ENCODE data around the gene IL26.
A peak's percentile ranks its signal among the peaks of the same experiment; 100 is the strongest.

The IL26 gene

DNA sequence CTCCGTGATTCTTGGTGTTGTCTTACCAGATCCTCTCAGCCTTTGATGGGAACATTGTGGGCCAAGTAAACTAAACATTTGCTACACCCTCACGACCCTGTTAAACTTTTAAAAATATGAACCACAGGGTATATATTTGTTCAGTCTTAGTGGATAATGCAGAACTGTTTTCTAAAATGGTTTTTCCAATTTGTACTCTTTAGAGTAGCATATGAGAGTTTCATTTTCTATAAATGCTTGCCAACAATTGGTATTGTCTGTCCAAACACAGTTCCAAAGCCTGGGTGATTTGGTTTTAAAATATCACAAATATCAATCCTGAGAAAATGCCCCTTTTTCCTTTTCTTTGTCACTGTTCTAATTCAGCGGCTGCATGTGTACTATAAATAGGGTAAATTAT, 34.5 kb upstream of the IL26 start:
- in situ Hi-C loops (cut with HindIII; ENCODE audit: low pct_ligation_motif_present, low sequenced_read_pairs) = no loop called here
- no peak overlapping the region for H3K4me3 ChIP-seq (ENCODE audit: low read depth, low read length)
- no peaks in the 10 kb centered on the region for H3K27me3 ChIP-seq (replicated peaks)
- DNase-seq = no peak
- H3K27ac ChIP-seq = peak overlapping the region; percentile 96
- H3K36me3 ChIP-seq (replicated peaks) = no peaks in the 10 kb centered on the region
- TF ChIP-seq, protein P1, sequence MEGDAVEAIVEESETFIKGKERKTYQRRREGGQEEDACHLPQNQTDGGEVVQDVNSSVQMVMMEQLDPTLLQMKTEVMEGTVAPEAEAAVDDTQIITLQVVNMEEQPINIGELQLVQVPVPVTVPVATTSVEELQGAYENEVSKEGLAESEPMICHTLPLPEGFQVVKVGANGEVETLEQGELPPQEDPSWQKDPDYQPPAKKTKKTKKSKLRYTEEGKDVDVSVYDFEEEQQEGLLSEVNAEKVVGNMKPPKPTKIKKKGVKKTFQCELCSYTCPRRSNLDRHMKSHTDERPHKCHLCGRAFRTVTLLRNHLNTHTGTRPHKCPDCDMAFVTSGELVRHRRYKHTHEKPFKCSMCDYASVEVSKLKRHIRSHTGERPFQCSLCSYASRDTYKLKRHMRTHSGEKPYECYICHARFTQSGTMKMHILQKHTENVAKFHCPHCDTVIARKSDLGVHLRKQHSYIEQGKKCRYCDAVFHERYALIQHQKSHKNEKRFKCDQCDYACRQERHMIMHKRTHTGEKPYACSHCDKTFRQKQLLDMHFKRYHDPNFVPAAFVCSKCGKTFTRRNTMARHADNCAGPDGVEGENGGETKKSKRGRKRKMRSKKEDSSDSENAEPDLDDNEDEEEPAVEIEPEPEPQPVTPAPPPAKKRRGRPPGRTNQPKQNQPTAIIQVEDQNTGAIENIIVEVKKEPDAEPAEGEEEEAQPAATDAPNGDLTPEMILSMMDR (IDR thresholded peaks at IDR 0.05; ENCODE audit: low read depth, low read length, missing control alignments) = no peak

DNA sequence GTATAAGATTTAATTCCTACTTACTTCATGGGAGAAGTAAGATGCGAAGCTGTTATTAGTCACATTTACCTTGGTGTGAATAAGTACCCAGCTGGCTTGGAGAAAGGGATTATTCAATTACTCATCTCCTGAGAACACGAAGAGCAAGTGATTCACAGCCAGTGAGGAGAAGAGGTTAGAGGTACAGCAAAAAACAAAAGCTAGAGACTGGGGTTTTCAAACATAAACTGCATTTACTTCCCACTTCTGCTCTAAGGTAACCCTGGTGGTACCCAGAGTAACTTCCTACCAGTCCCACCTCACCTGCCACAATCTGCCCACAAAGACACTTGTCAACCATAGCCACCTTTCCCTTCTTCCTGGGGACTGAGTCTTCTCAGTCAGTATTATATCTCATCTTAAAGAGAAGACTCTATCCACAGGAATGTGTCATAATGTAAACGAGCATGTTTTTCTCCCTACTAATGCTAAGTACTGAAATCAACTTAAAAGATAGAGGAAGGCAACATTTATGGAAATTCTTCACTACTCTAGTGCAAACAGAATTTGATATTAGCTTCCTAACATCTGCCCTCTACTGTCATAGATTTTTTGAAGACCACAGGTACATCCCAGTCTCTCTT, 33.8 kb upstream of the IL26 start:
- peak overlapping the region; percentile 96 for H3K27ac ChIP-seq
- H3K36me3 ChIP-seq (replicated peaks) = no peaks in the 10 kb centered on the region
- no peaks in the 10 kb centered on the region for H3K27me3 ChIP-seq (replicated peaks)
- H3K4me3 ChIP-seq (ENCODE audit: low read depth, low read length) = no peak overlapping the region
- TF ChIP-seq, protein P1 (IDR thresholded peaks at IDR 0.05; ENCODE audit: low read depth, low read length, missing control alignments) = no peak
- in situ Hi-C loops (cut with HindIII; ENCODE audit: low pct_ligation_motif_present, low sequenced_read_pairs) = no loop called here
- peak; percentile 89 for DNase-seq

DNA sequence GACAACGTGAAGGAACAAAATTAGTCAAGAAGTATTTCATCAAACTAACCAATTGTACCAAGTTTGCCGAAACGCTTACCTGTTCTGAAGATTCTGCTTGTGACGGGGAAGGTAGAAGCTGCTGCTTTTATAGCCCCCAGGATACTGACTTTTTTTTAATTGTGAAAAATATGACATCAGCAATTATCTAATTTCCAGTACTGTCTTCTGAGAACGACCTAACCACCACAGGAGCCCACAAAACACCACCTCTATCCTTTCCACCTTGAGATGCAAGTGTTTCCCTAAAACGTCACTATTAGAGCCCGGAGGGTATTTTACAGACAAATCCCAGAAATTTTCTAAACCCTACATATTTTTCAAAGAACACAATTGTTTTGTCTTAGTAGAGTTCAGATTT, 27.9 kb upstream of the IL26 start, which contains the start of gene IL22:
Gene IL22 (minus strand): TSS at position 101 of the 400 bp plus-strand sequence. CDS start 156 bp downstream, outside the sequence.
- TF ChIP-seq, protein P1 (IDR thresholded peaks at IDR 0.05; ENCODE audit: low read depth, low read length, missing control alignments) = no peak
- H3K4me3 ChIP-seq (ENCODE audit: low read depth, low read length) = no peak within 1 kb of the TSS
- in situ Hi-C loops (cut with HindIII; ENCODE audit: low pct_ligation_motif_present, low sequenced_read_pairs) = no loop called here
- no peak within 1 kb of the TSS for H3K27ac ChIP-seq
- no peaks in the 10 kb centered on the region for H3K27me3 ChIP-seq (replicated peaks)
- no peak for DNase-seq
- H3K36me3 ChIP-seq (replicated peaks) = no peaks in the 10 kb centered on the region

DNA sequence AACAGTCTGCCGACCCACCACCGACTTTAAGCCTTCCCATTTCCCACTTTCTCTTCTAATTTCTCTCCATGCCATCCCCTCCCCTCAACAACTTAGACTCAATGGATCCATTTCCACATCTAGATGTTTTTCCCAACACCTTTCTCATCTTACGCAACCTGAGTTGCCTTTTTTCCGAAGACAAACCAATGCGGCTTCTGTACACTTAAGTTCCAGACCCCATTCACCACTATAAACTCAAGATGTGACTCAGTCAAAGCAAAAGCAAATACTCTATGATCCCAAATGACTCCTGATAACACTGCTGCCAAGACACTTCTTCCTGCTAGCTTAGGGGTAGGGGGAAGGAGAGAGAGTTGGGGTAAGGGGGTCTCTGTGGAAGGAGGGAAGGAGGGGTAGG, 26.5 kb upstream of the IL26 start:
- in situ Hi-C loops (cut with HindIII; ENCODE audit: low pct_ligation_motif_present, low sequenced_read_pairs) = no loop called here
- Histone ChIP-seq H3K36me3 (replicated peaks) (no peaks in the 10 kb centered on the region), H3K27me3 (replicated peaks) (no peaks in the 10 kb centered on the region), H3K27ac (no peak overlapping the region), H3K4me3 (ENCODE audit: low read depth, low read length) (no peak overlapping the region)
- TF ChIP-seq, protein P1 (IDR thresholded peaks at IDR 0.05; ENCODE audit: low read depth, low read length, missing control alignments) = no peak
- DNase-seq = no peak

DNA sequence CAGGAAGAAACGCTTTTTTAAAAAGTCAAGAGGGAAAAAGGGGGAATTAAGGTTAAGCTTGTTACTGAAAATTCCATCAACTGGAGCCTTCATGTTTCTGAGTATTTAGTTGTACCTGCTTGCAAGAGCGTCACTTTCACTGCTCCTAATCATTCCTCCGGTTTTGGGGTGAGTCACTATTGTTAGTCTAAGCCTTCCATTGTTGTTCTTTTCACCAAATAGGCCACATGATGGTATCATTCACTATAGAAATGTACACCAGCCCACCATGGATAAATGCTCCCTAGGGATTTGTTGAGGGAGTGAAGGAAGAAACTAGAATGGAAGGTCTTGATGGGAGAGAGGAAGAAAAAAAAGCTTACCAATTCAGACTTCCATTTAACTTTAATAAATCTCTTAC, 24.8 kb upstream of the IL26 start:
- TF ChIP-seq, protein P1 (IDR thresholded peaks at IDR 0.05; ENCODE audit: low read depth, low read length, missing control alignments) = no peak
- no peak overlapping the region for H3K4me3 ChIP-seq (ENCODE audit: low read depth, low read length)

DNA sequence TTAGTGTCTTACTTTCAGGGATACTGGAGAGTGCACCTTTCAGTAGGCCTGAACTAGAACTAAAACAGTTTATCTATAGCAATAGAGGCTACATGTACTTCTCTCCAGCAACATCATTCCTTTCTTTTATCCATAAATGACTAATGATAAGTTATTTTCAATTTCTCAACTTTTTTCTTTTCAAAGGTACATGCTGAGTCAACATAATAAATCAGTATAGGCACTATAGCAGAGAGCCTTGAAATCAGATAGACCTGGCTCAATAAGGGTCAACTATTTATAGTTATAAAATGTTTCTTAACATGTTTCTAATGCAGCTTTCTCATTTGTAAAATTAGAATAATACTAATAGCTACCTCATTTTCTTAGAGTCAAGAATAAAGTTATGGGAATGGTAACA, 22.2 kb upstream of the IL26 start:
- no peak for DNase-seq
- no peaks in the 10 kb centered on the region for H3K27me3 ChIP-seq (replicated peaks)
- in situ Hi-C loops (cut with HindIII; ENCODE audit: low pct_ligation_motif_present, low sequenced_read_pairs) = no loop called here
- H3K4me3 ChIP-seq (ENCODE audit: low read depth, low read length) = no peak overlapping the region
- no peaks in the 10 kb centered on the region for H3K36me3 ChIP-seq (replicated peaks)
- H3K27ac ChIP-seq = no peak overlapping the region
- TF ChIP-seq, protein P1 (IDR thresholded peaks at IDR 0.05; ENCODE audit: low read depth, low read length, missing control alignments) = no peak

More for the DNA sequence above, 24.8 kb upstream of the IL26 start:
- Histone ChIP-seq H3K27ac (no peak overlapping the region), H3K27me3 (replicated peaks) (no peaks in the 10 kb centered on the region), H3K36me3 (replicated peaks) (no peaks in the 10 kb centered on the region)
- in situ Hi-C loops (cut with HindIII; ENCODE audit: low pct_ligation_motif_present, low sequenced_read_pairs) = no loop called here
- no peak for DNase-seq
